HTR-8/SVneo (cell line): Measurements from ENCODE around the gene NOS1AP.

Experiments used
- DNase-seq: peaks from one replicate; pipeline ENCODE4 v3.0.0; 2011; ENCODE audit warnings: low spot score, mixed read lengths; ENCODE audit not compliant: insufficient read length
- FAIRE-seq: peaks from 2 replicates; lab custom pipeline; 2011; peaks lifted over from hg19 to GRCh38; lab: Jason Lieb, UNC

The NOS1AP gene

DNA sequence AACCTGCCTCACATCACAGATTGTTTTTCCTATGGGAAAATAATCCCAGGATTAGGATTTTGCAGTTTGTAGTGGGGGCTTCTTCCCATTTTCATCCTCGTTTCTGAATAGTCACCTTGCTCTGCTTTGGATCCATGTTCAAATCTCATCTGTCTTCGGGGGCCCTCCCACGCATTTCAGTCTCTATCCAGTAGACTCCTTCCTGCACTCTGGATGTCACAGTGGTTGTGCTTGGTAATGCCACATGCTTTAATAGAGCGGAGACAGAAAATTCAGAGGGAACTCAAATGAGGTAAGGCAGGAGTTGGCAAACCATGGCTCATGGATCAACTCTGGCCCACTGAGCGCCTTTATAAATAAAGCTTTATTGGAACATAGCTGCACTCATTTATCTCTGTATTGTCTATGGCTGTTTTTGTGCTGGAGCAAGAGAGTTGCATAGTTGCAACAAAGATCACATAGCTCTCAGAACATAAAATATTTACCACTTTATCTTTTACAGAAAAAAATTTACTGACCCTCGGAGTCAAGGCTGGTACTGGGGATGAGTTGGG is 206.2 kb downstream of the NOS1AP start:
- FAIRE-seq: no peak
- DNase-seq: no peak

DNA sequence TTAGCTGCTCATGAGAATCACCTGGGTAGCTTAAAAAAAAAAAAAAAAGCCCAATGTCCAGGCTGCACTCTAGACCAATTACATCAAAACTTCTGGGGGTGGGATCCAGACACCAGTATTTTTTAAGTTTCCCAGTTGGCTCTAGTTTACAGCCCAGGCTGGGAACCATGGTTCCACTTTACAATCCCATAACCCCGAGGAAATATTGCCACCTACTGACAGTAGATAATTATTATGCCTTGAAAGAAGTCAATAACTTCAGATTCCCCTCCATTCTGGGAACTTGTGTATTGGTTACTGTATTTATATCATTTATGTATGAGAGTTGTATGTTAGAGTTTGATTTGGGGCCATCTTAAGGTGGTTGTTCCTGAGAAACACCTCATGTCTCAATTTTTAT is 207.0 kb downstream of the NOS1AP start:
- peak; percentile 15 for DNase-seq
- FAIRE-seq: no peak

DNA sequence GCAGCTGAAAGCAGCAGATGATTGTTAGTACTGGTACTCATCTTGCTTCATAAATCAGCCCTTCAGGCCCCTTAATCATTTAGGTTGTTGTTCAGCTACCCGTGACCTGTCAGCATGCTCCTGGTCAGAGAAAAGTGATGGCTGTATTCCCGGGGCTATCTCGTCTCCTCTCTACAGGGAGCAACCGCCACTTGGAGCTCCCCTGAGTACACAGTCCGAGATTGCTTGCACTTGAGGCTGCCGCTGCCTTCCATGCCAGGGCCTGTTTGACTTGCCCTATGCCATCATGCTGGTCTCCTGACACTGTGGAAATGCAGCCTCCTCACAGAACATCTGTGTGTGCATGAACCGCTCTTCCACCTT is 209.6 kb downstream of the NOS1AP start:
- FAIRE-seq (no peak), DNase-seq (no peak)

DNA sequence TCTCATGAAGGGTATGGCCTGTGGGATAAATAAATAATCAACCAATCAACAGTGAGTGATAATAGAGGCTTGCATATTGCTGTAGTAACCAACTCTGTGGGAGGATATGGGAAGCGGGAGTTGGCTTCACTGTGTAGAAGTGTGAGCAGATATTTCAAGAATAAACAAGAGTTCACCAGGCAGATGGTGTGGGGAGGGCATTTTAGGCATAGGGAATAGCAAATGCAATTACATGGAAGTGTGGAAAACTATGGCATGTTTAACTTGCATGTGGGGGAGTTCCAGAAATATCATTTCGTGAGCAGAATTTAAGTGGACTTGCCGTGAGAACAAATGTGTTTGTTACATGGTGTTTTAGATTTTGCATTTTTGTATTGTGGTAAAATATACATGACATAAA is 211.9 kb downstream of the NOS1AP start:
- FAIRE-seq (no peak), DNase-seq (no peak)

DNA sequence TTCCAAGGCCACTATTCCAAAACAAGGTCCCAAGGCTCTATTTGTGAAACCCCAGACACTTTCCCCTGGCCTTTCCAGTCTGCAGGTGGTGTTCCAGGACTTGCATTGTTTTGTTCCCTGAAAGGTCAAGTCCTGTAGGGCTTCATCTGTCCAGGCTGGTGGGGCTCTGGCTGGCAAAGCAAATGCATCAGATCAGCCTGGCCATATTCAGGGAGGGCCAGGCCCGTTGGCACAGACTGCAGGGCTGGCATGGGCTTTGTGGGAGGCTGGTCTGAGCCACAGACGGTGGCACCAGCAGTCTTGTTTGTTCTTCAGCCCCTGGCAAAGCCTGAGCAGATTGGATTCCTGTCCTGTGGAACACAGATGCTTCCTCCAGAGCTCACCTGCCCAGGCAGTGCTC is 214.2 kb downstream of the NOS1AP start:
- FAIRE-seq: no peak
- DNase-seq: no peak

DNA sequence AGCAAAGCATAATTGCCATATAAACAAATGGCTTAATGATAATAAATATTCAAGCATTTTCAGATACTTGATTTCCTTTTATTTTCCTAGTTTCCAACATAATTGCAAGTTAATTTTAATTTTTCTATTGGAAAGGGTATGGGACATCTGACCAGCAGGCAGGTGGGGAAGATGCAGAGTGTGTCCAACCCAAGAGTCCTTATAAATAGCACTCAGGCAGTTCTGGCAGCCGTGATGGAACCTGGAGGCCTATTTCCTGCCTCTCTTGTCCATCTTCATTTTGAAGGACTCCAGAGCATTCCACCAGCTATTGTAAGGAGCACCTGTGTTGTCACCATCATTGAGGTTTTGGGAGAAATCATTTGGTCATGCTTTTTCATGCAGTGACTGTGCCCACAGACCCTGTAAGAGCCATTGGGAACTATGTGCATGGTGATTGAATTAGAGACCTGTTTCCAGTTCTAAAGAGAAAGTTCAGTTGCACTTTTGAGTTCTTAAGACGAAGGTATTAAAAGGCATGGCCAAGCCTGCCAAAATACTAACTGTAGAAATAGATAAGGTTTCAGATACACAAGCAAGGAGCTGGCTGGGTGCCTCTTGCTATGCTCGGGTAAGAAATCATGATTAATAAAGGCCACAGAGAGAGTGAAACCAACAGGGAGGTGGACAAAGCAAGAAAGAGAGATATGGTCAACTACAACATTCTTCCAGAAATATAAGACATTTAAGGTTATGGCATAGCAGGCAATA is 214.9 kb downstream of the NOS1AP start:
- no peak for FAIRE-seq

DNA sequence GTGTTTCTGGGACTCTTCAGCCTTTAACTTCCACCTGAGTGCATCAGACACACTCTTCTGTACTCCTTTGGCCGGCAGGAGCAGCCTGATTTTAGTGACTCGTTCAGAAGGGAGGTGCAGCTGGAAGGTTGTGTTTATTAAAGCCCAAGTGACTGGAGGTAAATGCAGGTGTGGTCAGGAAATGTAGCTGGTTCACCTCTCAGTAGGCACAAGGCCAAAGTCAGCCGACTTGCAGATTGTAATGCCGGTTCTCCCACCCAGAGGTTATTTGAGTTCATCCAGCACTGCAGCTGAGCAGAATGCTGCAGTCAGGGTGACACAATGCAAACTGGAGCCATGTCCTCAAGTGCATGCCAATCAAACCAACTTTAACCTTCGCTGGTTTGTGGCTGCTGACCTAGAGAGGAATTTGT is 215.7 kb downstream of the NOS1AP start:
- DNase-seq: no peak
- FAIRE-seq: no peak

More for the DNA sequence above, 214.9 kb downstream of the NOS1AP start:
- DNase-seq: no peak

DNA sequence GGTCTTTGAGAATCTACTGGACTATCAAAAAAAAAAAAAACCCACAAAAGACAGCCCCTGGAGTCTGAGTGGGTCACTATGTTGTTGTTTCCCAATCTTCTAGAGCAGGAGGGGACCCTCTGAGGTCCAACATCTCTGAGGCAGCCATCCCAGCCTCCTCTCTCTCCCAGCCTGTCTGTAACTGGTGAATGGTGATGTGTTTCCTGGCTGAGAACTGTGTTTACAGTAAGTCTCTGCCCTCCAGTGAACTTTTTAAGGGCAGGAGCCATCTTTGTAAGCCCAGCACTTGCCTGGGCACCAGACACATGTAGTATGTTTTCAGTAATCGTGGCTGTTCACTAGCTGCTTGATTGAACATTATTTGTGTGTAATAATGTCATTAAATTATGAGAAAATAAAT is 221.5 kb downstream of the NOS1AP start:
- no peak for DNase-seq
- no peak for FAIRE-seq

DNA sequence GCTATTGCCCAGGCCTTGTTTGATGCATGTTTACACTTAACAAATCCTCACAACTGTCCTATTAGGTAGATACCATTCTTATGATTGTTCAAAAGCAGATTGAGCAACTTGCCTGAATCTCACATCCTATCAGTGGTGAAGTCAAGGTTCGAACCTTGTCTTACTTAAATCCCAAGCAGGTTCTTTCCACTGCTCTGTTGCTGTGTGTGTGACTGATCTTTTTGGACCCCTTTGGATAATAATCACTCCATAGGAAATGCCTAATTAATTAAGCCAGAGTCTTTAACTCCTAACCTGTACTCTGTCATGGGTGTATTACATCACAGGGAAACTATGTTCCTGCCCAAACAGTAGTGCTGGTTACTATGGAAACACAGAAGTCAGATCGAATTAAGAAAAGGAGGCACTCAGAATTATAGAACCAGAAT is 222.9 kb downstream of the NOS1AP start:
- FAIRE-seq: no peak
- DNase-seq: no peak

DNA sequence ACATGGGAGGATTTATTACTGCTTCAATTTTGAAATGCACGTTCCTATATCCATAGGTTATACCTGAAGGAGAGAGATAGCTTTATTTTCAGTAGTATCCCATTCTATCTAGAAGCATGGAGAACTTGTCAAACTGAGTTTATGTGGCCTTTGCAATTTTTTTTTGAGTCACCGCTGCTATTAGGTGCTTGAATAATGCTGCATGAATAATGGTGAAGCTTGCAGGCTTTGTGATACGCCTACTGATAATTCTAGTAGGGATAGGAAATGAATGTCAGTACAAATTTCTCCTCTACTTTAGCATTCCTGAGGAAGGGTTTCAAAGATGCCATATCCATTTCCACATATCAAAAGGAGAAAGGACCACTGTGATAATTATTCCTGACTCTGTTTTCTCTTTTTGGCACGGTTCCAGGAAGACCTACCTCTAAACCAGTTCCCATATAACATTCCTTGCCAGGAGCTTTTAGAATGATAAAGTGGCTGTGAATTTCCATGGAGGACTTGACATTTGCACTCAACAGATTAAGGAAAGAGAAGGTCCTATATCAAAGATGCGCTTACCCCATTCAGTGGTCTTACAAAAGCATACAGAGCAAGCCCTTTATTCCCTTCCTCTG is 223.7 kb downstream of the NOS1AP start:
- FAIRE-seq (no peak), DNase-seq (no peak)

DNA sequence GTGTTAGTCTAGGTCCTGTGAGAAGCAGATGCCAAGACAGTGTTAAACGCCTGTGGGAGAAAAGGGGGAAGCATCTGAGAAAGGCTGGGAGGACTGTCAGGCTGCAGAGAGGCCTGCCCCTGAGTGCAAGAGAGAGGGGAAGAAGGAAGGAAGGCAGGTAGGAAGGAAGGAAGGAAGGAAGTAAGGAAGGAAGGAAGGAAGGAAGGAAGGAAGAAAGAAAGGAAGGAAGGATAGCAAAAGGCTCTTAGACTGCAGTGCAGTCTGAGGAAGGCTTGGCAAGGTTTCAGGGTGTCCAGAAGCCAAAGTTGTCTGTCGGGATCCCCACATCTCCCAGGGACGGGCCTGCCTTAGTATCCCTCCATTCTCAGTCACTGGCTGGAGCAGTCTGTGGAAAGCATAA is 224.5 kb downstream of the NOS1AP start:
- DNase-seq (no peak), FAIRE-seq (no peak)

DNA sequence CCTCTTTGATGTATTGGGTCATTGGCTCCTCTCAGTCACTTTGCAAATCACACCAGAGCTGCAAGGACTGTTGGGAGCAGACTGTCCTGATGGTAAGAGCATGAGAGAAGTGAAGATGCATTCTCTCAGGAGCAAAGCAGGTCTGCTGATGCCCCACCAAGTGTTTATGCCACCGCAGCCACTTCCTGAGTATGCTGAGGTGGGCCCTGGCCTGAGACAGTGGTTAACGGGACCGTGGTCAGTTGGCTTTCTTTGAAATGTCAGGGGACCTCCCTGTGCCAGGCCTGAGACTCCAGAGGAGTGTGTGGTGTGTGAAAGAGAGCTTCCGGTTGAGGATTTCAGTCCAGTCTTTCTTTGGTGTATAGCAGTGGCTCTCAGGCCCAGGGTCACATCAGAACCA is 227.7 kb downstream of the NOS1AP start:
- FAIRE-seq: no peak

DNA sequence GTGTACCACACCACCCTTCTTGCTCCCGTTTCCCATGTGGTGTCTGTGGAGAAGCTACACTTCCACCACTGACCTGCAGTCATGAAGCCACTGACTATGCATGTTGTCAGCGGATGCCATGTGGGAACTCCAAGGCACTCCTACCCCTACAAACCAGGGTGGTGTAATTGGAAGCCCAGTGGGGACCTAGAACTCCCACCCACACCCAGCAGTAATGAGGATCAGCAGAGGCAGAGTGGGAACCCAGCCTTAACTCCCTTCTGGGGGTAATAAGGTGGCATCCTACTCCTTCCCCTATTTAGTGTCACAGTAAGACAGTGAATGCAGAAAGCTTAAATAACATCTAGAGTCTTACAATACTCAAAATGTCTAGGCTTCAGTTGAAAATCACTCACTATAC is 228.8 kb downstream of the NOS1AP start:
- FAIRE-seq (no peak), DNase-seq (no peak)

More for the DNA sequence above, 227.7 kb downstream of the NOS1AP start:
- no peak for DNase-seq

DNA sequence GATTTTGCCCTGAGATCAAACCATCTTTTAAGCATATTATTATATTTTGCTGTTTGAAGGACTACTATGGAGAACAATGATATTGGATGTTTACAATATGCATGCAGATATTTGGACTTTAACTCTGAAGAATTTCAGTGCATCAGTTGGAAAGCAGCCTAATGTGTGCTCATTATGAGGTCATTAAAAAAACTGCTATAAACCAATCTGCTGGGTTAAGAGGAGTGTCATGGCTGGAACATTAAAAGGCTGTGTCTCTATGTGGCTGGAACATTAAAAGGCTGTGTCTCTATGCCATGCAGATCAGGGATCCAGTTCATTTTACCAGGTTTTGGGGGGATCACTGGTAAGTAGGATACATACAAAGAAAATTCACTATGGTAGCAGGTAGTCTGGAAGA is 229.5 kb downstream of the NOS1AP start:
- FAIRE-seq: no peak
- DNase-seq: no peak

DNA sequence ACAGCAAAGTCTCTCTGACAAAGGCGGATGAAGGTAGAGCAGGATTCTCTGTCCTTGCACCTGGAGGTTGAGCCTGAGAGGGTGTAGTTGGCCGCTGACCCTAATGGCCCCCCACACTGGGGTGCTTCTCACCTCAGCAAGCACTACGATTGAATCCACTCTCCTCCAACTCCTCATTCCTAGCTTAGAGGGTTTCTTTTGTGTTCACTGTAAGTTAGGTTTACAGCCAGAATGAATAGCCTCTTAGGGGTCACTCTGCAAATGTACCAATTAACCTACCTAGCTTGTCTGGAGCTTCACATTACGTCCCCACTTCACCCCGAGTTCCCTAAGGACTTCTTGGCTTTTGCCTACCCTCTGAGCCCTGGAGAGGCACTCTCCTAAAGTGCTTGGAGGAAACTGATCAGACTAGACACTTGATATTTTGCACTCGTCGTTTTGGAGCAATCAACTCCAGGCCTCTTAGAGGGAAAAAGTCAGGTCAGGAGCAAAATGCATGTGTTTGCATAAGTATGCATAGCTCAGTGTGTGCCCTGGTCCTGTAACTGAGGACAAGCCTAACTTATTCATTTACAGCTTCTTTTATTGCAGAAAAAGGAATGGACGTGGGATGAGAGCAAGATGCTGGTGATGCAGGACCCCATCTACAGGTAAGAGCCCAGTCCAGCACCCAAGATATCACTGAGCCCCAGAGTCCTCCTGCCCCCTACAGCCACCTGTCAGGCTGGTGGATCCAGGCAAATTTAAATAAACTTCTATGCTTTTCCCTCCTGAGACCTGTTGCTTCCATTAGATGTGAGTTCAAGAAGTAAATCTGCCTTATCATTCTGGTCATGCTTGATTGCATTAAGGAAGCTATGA is 230.8 kb downstream of the NOS1AP start:
- FAIRE-seq (no peak), DNase-seq (no peak)

DNA sequence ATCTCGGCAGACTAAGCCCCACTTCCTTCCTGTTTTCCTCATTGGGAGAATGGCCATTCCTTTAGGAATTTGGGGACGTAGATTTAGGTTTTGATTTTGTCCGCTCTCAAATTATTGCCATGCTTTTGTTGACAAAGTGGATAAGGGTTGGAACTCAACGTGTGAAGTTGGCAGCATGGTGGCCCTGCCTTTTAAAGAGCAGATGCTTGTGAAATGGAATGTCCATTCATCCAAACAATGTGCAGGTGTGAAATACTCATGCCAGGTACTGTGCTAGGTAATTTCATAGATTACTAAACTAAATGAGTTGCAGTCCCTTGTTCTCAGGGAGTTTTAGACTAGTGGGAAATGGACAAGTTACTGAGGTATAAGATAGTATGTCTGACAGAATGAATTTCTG is 232.2 kb downstream of the NOS1AP start:
- no peak for FAIRE-seq

DNA sequence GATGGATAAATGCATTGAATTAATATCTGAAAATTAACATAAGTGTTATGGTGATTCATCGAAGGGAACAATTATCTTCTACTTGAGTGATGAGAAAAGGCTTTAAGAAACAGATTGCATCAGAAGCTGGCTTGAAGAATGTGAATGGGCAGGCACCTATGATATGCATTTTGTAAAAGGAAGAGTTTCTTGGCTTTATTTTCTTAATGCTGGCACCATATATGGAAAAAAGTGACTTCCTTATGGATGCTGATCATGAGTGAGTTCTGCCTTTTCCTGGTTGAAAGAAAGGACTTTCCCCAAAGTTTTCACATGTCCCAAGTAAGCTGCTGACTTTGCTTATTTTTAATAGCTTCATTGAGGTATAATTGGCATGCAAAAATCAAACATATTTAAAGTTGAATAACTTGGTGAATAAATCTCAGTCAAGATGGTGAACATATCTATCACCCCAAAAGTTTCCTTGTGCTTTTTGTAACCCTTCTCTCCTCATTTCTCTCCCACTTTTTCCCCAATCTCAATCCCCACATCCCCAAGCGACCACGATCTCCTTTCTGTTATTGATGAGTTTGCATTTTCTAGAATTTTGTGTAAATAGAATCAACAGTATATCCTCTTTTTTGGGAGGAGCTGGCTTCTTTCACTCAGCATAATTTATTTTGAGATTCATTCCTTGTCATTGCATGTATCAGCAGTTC is 233.0 kb downstream of the NOS1AP start:
- DNase-seq (no peak), FAIRE-seq (no peak)

More for the DNA sequence above, 232.2 kb downstream of the NOS1AP start:
- no peak for DNase-seq

DNA sequence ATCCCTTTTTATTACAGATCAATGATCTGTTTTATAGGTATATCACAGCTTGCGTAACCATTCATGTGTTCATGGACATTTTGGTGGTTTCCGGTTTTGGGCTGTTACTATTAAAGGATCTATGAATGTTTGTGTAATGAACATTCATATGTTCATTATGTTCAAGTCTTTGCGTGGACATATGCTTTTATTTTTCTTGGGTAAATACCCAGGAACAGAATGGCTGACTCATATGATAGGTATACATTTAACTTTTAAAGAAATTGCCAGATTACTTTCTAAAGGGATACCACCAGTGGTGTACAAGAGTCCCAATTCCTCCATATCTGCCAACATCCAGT is 233.5 kb downstream of the NOS1AP start:
- FAIRE-seq (no peak), DNase-seq (no peak)

DNA sequence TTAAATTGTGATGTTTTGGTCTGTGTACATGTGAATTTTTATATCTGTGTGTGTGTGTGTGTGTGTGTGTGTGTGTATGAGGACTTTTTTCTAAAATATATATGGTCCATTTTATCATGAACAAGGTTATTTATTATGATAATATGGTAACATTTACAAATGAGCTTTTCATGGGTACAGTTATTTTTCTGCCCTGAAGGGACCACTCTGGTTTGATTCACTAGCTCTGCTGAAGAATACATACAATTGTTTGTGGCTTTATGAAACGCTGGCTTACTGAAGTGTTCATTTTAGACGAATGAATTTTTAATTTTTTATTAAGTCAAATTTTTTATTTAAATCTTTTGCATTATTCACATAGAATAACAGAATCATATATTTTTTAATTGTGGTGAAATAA is 235.2 kb downstream of the NOS1AP start:
- FAIRE-seq (no peak), DNase-seq (no peak)

DNA sequence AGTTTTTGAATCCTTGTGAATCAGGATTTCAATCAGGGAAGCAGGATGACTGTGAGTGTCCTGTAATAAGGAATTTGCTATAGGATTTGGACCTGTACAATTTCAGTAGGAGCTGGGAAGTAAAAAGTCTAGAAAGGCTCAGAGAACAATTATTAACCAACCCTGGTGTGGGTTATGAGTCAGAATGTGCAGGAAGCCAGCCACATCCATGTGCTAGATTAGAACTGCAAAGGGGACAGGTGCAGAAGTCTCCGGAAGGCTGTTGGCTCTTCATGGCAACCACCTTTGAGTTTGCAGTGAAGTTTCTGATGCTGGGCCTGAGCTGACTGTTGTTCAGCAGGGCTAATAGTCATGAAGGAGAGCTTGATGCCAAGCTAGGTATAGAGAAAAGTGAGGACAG is 236.5 kb downstream of the NOS1AP start:
- DNase-seq (no peak), FAIRE-seq (no peak)
